TTC549 (cell line): ENCODE measurements around the gene ATP10D.
"Not testable (repeated sequence)": the region's sequence is repeated elsewhere in the genome, so short reads cannot be mapped to it uniquely, and the experiment has no call there.

Experiments
- FAIRE-seq: peaks from 2 replicates; lab custom pipeline; 2012; peaks lifted over from hg19 to GRCh38; lab: Jason Lieb, UNC

The ATP10D gene

GRCh38 chr4:47535567-47536147 lies 50.6 kb downstream of the ATP10D start:
- no peak for FAIRE-seq

DNA sequence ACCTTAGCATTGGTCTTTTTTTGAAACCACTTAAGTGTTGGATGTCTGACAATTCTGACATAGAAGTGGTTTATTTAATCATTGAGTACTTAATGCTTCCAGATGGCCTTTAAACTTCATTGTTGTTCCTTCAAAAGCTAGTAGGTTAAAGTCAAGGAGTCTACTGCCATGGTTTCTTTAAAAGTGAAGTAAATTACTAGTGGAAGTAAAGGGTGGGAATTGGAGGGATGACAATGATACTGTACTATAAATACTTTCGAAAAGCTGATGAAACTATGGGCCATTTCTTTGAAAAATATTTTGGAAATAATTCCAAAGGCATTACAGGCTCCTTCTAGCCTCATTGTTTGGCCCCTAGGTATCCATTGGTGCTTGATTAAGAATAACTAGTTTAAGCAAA lies 51.9 kb downstream of the ATP10D start:
- FAIRE-seq: no peak

GRCh38 chr4:47538111-47538824 lies 53.2 kb downstream of the ATP10D start:
- no peak for FAIRE-seq

- no peak for FAIRE-seq
These were observed 53.7 kb downstream of the ATP10D start for GRCh38 chr4:47538825-47539154.

DNA sequence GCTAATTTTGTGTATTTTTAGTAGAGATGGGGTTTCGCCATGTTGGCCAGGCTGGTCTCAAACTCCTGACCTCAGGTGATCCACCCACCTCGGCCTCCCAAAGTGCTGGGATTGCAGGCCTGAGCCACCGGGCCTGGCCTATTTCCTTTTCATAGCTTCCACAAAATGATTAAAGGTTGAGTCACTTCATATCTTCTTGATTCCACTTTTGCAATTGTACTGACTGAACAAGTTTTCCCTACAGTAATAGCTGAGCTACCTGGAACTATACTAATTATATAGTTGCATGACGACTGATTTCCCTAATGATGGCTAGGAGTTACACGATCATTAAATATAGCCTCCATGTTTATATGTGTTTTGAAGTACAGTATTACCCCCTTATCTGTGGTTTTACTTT lies 57.6 kb downstream of the ATP10D start:
- FAIRE-seq: not testable (repeated sequence)

- no peak for FAIRE-seq
These were observed 58.3 kb downstream of the ATP10D start for GRCh38 chr4:47543331-47543730.

DNA sequence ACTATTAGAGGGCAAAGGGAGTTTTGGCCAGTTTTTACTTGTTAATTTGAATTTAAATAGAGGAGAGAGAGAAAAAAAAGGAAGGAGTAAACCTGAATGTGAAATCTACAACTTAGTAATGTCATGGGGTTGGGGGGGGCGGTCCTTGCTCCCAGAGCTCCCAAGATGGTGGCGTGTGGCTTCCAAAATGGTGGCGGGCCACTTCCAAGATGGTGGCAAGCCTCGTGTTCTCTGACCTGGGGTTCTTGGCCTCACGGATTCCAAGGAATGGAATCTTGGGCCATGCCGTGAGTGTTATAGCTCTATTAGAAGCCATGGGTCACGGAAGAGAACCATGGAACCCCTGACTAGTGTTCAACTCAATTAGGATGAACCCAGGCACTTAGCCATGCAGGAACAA lies 65.3 kb downstream of the ATP10D start:
- FAIRE-seq: not testable (repeated sequence)

- FAIRE-seq: no peak
These were observed 65.9 kb downstream of the ATP10D start for GRCh38 chr4:47550899-47551548.

DNA sequence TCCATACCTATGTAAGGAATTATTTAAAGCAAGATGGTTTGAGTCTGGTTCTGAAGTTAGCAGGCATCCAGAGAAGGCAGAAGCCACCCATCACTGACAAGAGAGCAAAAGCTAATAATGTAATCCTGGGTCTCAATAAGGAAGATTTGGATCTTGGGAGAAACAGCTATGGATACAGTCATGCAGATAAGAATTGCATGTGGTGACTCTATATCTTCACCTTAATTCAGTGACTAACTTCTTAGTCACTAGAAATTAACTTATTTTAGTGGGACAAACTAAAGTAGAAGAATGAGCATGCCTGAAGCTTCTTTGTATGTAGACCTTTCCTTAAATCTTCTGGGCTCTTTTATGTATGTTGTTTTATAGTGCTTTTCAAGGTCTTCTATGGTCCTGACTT lies 66.6 kb downstream of the ATP10D start:
- FAIRE-seq: no peak

DNA sequence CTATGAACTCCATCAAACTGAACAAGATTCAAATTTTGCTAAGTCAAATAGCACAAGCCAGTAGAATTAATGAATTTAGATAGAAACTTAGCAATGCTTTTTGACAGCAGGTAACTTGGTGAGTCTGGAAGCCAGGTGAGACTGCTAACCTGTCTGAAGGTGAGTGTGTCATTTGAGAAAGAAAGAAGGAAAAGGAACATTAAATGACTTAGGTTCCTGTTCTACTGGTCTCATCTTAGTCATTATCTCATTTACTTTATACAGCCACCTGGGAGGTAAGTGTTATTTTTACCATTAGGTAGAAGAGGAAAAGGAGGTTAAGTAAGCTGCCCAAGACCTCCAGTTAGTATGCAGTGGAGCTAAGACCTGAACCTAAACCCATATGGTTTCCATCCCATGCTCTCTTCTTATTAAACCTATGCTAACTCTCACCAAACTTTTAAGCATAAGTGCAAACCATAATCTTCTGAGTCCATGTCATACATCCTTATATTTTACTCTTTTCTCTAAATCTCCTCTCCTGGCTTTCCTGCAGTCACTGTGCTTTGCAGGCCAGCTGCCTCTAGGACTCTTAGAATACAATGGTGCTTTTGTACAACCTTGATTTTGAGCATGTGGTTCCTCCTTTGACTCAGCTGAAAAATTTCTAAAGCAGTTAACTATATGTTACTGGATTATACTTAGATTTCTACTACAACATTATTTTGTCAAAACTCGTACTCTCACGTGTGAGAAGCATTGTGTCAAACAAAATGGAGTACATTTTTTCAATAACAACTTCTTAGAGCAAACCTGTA lies 68.5 kb downstream of the ATP10D start:
- FAIRE-seq: no peak

- FAIRE-seq: not testable (repeated sequence)
These were observed 70.8 kb downstream of the ATP10D start for GRCh38 chr4:47555920-47556319.

GRCh38 chr4:47557255-47557654 lies 72.2 kb downstream of the ATP10D start:
- FAIRE-seq: peak; percentile 53

- no peak for FAIRE-seq
These were observed 75.6 kb downstream of the ATP10D start for GRCh38 chr4:47560682-47561081.

GRCh38 chr4:47561331-47561730 lies 76.3 kb downstream of the ATP10D start:
- no peak for FAIRE-seq

- no peak for FAIRE-seq
These were observed 77.2 kb downstream of the ATP10D start for GRCh38 chr4:47562297-47562696.

- FAIRE-seq: no peak
These were observed 81.5 kb downstream of the ATP10D start for GRCh38 chr4:47566566-47566965.

GRCh38 chr4:47566969-47567368 lies 81.9 kb downstream of the ATP10D start:
- no peak for FAIRE-seq

DNA sequence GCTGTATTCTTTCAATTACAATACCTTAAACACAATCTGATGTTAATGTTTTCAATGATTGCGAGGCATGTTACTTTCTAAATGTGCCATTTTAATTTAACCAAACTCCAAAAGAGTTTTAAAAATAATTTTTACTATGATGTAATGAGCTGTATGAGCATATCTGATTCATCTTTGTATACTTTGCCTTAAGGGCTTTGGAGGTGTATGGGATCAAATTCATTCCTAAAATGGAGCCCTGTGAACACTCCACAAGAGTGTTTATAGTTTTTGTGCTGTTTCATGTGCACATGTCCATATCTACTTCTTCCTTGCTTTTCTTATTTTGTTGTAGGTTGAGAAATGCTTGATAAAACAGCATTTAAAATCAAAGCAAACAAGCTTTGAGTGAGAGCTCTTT lies 82.4 kb downstream of the ATP10D start:
- no peak for FAIRE-seq

DNA sequence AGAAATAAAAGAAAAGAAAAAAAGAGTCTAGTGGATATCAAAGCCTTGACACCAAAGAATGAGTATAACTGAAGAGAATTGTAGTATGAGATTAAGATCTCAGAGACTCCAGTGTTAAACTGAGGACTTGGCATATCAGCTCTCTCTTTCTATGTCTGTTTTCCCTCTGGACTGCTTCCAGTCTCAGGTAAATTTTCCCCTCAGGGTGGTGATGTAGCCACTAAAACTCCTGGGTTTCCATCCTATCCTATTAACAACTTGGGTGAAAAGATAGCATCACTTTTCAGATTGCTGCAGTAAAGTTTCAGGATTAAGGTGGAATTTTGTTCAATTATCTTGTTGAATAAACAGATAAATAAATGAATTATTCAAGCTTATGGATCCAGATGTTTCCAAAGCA lies 85.7 kb downstream of the ATP10D start:
- FAIRE-seq: no peak

- no peak for FAIRE-seq
These were observed 87.9 kb downstream of the ATP10D start for GRCh38 chr4:47572981-47573380.

DNA sequence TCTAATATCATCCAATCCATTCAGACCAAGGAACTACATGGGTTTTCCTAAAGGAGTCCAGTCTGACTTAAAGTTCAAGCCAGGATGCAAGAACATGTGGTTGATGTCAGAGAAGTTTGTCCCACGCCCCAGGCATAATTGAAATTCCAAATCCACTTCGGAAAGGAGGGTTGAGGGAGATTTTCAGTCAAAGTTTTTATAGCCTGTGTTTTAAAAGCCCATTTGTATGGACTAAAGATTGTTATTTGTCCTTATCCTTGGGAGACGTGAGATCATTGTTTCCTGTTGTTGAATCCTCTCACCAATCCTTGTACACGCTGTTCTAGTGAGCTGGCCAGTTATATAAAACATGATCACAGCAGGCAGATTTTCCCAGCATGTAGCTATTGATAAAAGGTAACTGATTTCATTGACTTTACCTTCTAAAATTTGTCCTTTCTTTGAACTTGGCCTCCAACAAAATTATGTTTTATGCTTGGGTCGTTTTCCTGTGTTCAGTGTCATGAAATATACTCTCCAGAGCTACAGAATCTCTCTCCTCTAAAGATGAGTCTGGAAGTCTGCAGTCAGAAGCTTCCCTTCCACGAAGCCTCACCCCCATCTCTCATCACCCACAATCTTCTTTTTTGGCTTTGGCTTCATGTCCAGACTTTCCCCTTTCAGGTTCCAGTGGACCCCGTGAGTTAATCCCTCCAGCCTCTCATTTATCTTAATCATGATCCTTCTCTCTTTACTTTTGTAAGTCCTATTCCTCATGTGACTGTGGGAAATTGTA lies 92.9 kb downstream of the ATP10D start:
- no peak for FAIRE-seq

DNA sequence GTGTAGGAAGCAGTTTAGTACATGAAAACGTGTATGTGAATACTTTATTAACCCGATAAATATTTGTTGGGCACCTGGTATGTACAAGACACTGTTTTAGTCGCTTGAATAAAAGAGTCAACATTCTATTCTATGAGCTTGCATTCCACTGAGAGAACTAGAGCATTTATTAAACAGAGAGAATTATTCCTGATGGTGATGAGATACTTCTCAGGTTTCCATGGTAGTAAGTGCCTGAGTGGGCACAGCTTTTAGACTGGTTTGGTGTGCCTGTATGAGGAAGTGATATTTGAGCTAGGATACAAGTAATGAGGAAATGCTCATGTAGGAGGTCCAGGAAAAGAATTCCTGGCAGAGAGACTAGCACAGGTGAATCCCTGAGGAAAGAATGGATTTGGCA lies 94.2 kb downstream of the ATP10D start:
- no peak for FAIRE-seq
